Erythroblast (primary cell): Measurements from ENCODE around the gene FBXO10.

ENCODE experiments used
- GATA1 ChIP-seq: IDR thresholded peaks from 2 replicates; pipeline ENCODE4 v1.6.1; 2011; ENCODE audit warnings: low read depth, mild to moderate bottlenecking, control low read depth, low read length, moderate library complexity
- POLR2A ChIP-seq: IDR thresholded peaks from 2 replicates; pipeline ENCODE4 v1.6.1; 2011; ENCODE audit warnings: mild to moderate bottlenecking, low read length

DNA sequence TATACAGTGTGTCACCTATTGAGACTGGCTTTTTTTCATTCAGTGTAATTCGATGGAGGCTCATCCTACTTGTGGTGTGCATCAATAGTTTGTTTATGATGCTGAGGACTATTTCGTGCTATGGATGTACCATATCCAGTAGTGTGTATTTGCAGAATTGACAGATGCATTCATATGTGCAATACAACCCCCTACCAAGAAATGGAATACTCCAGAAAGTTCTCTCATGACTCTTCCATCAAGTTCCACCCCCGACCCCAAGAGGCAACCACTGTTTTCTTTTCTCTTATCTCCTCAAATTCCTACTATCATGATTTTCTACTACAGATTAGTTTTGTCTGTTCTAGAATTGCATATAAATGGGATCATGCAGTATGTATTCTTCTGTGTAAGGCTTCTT is 21.9 kb downstream of the FBXO10 start:
- TF ChIP-seq POLR2A (no peak), GATA1 (no peak)
